ENCODE measurements around the gene KLHL22. TPM values are rescaled to one million over a fixed set of nuclear protein-coding genes. Genes with fewer than 3 reads are reported as not detected.
"Not testable (repeated sequence)": the region's sequence is repeated elsewhere in the genome, so short reads cannot be mapped to it uniquely, and the experiment has no call there.

KLHL22 gene
- total RNA-seq, 2 donors from 2014 or later, result 16.3 to 20.0 TPM

GRCh38 chr22:20400606-20401375 lies 94.8 kb downstream of the KLHL22 start:
- no peak for DNase-seq (ENCODE audit: low spot score)

GRCh38 chr22:20399866-20400605 lies 95.6 kb downstream of the KLHL22 start:
- intact Hi-C loops (cut with DNase I), result loop anchor here in 1 of 2 donors (10.0 kb wide), 1 partner anchor 55 kb away; no protein-coding TSS in a partner anchor
- no peak for DNase-seq (ENCODE audit: low spot score)

More at GRCh38 chr22:20400606-20401375, 94.8 kb downstream of the KLHL22 start:
- intact Hi-C loops (cut with DNase I), result loop anchor here in 1 of 2 donors (10.0 kb wide), 1 partner anchor 54 kb away; no protein-coding TSS in a partner anchor

- intact Hi-C loops (cut with DNase I), result no loop called here
- DNase-seq (ENCODE audit: low spot score), result no peak
These were observed 97.2 kb downstream of the KLHL22 start for GRCh38 chr22:20398420-20398819.

- no peak for DNase-seq (ENCODE audit: low spot score)
- intact Hi-C loops (cut with DNase I), result no loop called here
These were observed 98.1 kb downstream of the KLHL22 start for GRCh38 chr22:20397498-20397897.

- intact Hi-C loops (cut with DNase I), result no loop called here
- DNase-seq (ENCODE audit: low spot score), result no peak
These were observed 99.0 kb downstream of the KLHL22 start for GRCh38 chr22:20396639-20397038.

GRCh38 chr22:20395907-20396287 lies 99.7 kb downstream of the KLHL22 start:
- intact Hi-C loops (cut with DNase I), result loop anchor here in 1 of 2 donors (1.0 kb wide), 1 partner anchor 111 kb away; the partner anchor contains the start of gene MED15
- no peak for DNase-seq (ENCODE audit: low spot score)

- intact Hi-C loops (cut with DNase I), result loop anchor here in 1 of 2 donors (1.0 kb wide), 1 partner anchor 112 kb away; the partner anchor contains the start of gene MED15
- DNase-seq (ENCODE audit: low spot score), result no peak
These were observed 100.3 kb downstream of the KLHL22 start for GRCh38 chr22:20395181-20395906.

GRCh38 chr22:20393705-20394476 lies 101.7 kb downstream of the KLHL22 start, which contains the start of gene ZNF74:
Gene ZNF74 (plus strand): TSS chr22:20394151. CDS start chr22:20394629, 478 bp downstream.
- peak; percentile 97 for DNase-seq (ENCODE audit: low spot score)
- intact Hi-C loops (cut with DNase I), result no loop called here

- intact Hi-C loops (cut with DNase I), result no loop called here
- no peak for DNase-seq (ENCODE audit: low spot score)
These were observed 102.5 kb downstream of the KLHL22 start for GRCh38 chr22:20392983-20393704.

GRCh38 chr22:20392365-20392881 lies 103.2 kb downstream of the KLHL22 start:
- intact Hi-C loops (cut with DNase I); DNase-seq (ENCODE audit: low spot score): not testable (repeated sequence)

Other genes with a start within 250 kb of the KLHL22 start
- gene RTN4R, start 227.5 kb downstream of the KLHL22 start, total RNA-seq, result under 1 TPM; 0.19 to 0.76 TPM
- gene DGCR6L, start 175.7 kb downstream of the KLHL22 start, total RNA-seq, result 10 to 100 TPM; 25.7 to 27.1 TPM
- gene ZNF74, start 101.6 kb downstream of the KLHL22 start, total RNA-seq, result 1 to 10 TPM; 5.9 to 6.9 TPM
- gene SCARF2, start 58.0 kb downstream of the KLHL22 start, total RNA-seq, result 10 to 100 TPM; 18.6 to 26.7 TPM
- gene MED15, start 11.8 kb upstream of the KLHL22 start, total RNA-seq, result 10 to 100 TPM; 75.9 to 80.5 TPM